Breast epithelium (tissue), 4 donors: Measurements from ENCODE around the gene NRGN. TPM values are rescaled to one million over a fixed set of nuclear protein-coding genes. Genes with fewer than 3 reads are reported as not detected.

Experiments used
- DNase-seq, 2 donors: peaks; one replicate each; pipeline ENCODE4 v3.0.0-alpha.2; 2019; ENCODE audit warnings: low spot score in 2 of 2
- H3K27ac ChIP-seq, 2 donors: fragments of 200-600 bp; sonication (generic) in 1 of 2; one replicate each; pipeline ENCODE4 v1.5.1; 2016 to 2019; ENCODE audit warnings: mild to moderate bottlenecking in 1 of 2
- H3K27me3 ChIP-seq, 2 donors: fragments of 200-600 bp; sonication (generic) in 1 of 2; one replicate each; pipeline versions ENCODE4 v1.5.1 to v1.6.0; 2017 to 2019; ENCODE audit warnings: control low read depth in 1 of 2, mild to moderate bottlenecking in 1 of 2
- H3K36me3 ChIP-seq: fragments of 200-600 bp; one replicate; pipeline ENCODE4 v1.5.1; 2019
- H3K4me1 ChIP-seq, 2 donors: fragments of 200-600 bp; sonication (generic); one replicate each; pipeline ENCODE4 v1.5.1; 2016 to 2019; ENCODE audit warnings: control low read depth in 1 of 2
- H3K4me3 ChIP-seq, 3 donors: fragments of 200-600 bp; sonication (generic); 1 replicate in 2 of 3; 2 replicates in 1 of 3; pipeline ENCODE4 v1.5.1; 2016 to 2019; ENCODE audit warnings: mild to moderate bottlenecking in 3 of 3, moderate library complexity in 2 of 3
- H3K9me3 ChIP-seq, 2 donors: fragments of 200-600 bp; sonication (generic) in 1 of 2; one replicate each; pipeline ENCODE4 v1.5.1; 2016 to 2019; ENCODE audit warnings: control low read depth in 1 of 2
- POLR2A ChIP-seq: fragments of 450-650 bp; IDR thresholded peaks from one replicate; pipeline ENCODE4 v1.6.1; 2016; ENCODE audit warnings: antibody characterized with exemption, mild to moderate bottlenecking, moderate library complexity
- POLR2AphosphoS5 ChIP-seq, 3 donors: sonication (generic); formaldehyde crosslinking; IDR thresholded peaks; one replicate each; pipeline ENCODE4 v1.6.1; 2017; ENCODE audit warnings: antibody characterized with exemption in 3 of 3
- intact Hi-C: fragments of 100-400 bp; cut with DNase I; formaldehyde crosslinking; loops from one replicate; pipeline ENCODE4 v1.15.1; 2023; ENCODE audit warnings: low total_unique reads
- total RNA-seq, 3 donors: library from RNA; depleted of rRNA; stranded (reverse); fragments of >200 nt; gene quantifications; one replicate each; pipeline ENCODE4 v1.1.0, GENCODE V29; 2016
- TF ChIP-seq, protein P1 (sequence below), 3 donors: fragments of 450-650 bp; IDR thresholded peaks; one replicate each; pipeline ENCODE4 v1.5.1; 2016 to 2017; ENCODE audit warnings: antibody characterized with exemption in 3 of 3, mild to moderate bottlenecking in 3 of 3, moderate library complexity in 3 of 3

NRGN gene
- total RNA-seq, 3 donors from 2014 or later: 0.33 to 0.48 (median 0.44) TPM

DNA sequence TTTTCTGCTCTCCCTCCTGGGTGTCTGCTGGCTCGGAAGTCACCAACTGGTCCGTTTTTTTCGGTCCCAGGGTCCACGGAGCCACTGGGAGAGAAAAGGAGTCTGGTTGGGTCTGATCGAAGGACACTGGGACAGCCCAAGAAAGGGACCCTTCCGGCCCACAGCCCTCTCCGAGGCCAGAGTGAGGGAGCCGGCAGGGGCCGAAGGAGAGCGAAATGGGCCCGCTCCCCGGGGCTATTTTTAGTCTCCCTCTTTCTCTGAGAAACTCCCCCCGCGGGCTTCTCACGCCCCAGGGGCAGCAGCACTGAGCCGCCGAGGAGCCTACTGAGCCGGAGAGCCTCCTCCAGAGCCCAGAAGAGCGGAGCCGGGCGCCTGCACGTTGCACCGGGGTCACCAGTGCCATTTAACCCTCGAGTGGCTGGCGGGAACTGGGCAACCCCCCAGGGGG is 20.5 kb downstream of the NRGN start:
- no peaks in the 10 kb centered on the region for H3K36me3 ChIP-seq
- intact Hi-C loops: loop anchor here (10.0 kb wide), 1 partner anchor 85 kb away; the partner anchor contains the start of genes SIAE and SPA17
- peak overlapping the region; percentile 57 to 85 for H3K27ac ChIP-seq
- DNase-seq: no peak
- H3K9me3 ChIP-seq: no peaks in the 10 kb centered on the region
- H3K4me3 ChIP-seq: peak overlapping the region; percentile 52 to 66 (median 53)
- peaks cover 0 to 8% of the 10 kb centered on the region in 2 donors for H3K4me1 ChIP-seq
- peaks cover 0 to 64% of the 10 kb centered on the region in 2 donors for H3K27me3 ChIP-seq
- TF ChIP-seq, protein P1, sequence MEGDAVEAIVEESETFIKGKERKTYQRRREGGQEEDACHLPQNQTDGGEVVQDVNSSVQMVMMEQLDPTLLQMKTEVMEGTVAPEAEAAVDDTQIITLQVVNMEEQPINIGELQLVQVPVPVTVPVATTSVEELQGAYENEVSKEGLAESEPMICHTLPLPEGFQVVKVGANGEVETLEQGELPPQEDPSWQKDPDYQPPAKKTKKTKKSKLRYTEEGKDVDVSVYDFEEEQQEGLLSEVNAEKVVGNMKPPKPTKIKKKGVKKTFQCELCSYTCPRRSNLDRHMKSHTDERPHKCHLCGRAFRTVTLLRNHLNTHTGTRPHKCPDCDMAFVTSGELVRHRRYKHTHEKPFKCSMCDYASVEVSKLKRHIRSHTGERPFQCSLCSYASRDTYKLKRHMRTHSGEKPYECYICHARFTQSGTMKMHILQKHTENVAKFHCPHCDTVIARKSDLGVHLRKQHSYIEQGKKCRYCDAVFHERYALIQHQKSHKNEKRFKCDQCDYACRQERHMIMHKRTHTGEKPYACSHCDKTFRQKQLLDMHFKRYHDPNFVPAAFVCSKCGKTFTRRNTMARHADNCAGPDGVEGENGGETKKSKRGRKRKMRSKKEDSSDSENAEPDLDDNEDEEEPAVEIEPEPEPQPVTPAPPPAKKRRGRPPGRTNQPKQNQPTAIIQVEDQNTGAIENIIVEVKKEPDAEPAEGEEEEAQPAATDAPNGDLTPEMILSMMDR (IDR thresholded peaks at IDR 0.05): no peak
- TF ChIP-seq POLR2A: no peak
- TF ChIP-seq POLR2AphosphoS5 (IDR thresholded peaks at IDR 0.05): no peak

DNA sequence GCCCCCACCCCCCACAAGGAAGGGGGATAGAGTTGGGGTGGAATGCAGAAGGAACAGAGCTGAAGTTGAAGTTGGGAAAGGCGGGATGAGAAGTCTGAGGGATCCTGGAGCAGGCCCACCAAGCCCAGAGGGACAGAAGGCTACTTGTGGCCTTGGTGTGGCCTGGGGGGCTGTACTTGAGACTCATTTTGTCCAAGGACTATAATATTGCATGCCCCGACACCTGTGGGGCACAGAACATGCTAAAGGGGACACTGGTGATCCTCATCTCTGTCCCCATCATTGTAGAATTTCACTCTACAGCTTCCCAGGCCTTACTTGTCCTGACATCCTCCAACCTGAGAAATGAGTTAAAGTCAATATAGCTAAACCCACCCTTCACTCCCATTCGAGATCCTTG is 21.1 kb downstream of the NRGN start:
- no peak for DNase-seq
- Histone ChIP-seq H3K36me3 (no peaks in the 10 kb centered on the region), H3K27me3 (peaks cover 0 to 64% of the 10 kb centered on the region in 2 donors), H3K4me1 (peaks cover 0 to 8% of the 10 kb centered on the region in 2 donors), H3K4me3 (peak overlapping the region; percentile 52 to 66 (median 53)), H3K27ac (peak overlapping the region; percentile 57 to 85), H3K9me3 (no peaks in the 10 kb centered on the region)
- intact Hi-C loops: loop anchor here (10.0 kb wide), 1 partner anchor 86 kb away; the partner anchor contains the start of genes SIAE and SPA17
- TF ChIP-seq POLR2A (no peak), POLR2AphosphoS5 (IDR thresholded peaks at IDR 0.05) (no peak)
- TF ChIP-seq, protein P1 (IDR thresholded peaks at IDR 0.05): no peak

GRCh38 chr11:124761301-124762104 is 21.8 kb downstream of the NRGN start:
- intact Hi-C loops: loop anchor here (10.0 kb wide), 1 partner anchor 87 kb away; the partner anchor contains the start of genes SIAE and SPA17
- H3K4me3 ChIP-seq: peak overlapping the region; percentile 52 to 66 (median 53)
- no peak for DNase-seq
- peak overlapping the region; percentile 60 to 85 for H3K27ac ChIP-seq
- peaks cover 0 to 60% of the 10 kb centered on the region in 2 donors for H3K27me3 ChIP-seq
- TF ChIP-seq POLR2AphosphoS5 (IDR thresholded peaks at IDR 0.05) (no peak), POLR2A (no peak)
- TF ChIP-seq, protein P1 (IDR thresholded peaks at IDR 0.05): no peak
- H3K4me1 ChIP-seq: peaks cover 0 to 8% of the 10 kb centered on the region in 2 donors
- H3K9me3 ChIP-seq: no peaks in the 10 kb centered on the region
- no peaks in the 10 kb centered on the region for H3K36me3 ChIP-seq

- no peak for DNase-seq
- intact Hi-C loops: loop anchor here (10.0 kb wide), 1 partner anchor 87 kb away; the partner anchor contains the start of genes SIAE and SPA17
- Histone ChIP-seq H3K27ac (peak within 1 kb of the TSS; percentile 60 to 85), H3K9me3 (no peaks in the 10 kb centered on the region), H3K27me3 (peaks cover 0 to 55% of the 10 kb centered on the region in 2 donors), H3K36me3 (no peaks in the 10 kb centered on the region), H3K4me1 (peaks cover 0 to 8% of the 10 kb centered on the region in 2 donors), H3K4me3 (peak within 1 kb of the TSS; percentile 52 to 66 (median 53))
- TF ChIP-seq POLR2AphosphoS5 (IDR thresholded peaks at IDR 0.05): no peak
- TF ChIP-seq, protein P1 (IDR thresholded peaks at IDR 0.05): no peak
These were observed 22.4 kb downstream of the NRGN start, which contains the start of gene ESAM for GRCh38 chr11:124762105-124762623. Gene ESAM (minus strand): TSS chr11:124762290. CDS start chr11:124762154, 136 bp downstream.
